Body of pancreas (tissue), 4 donors: ENCODE data around the gene VIPR1. TPM values are rescaled to one million over a fixed set of nuclear protein-coding genes. Genes with fewer than 3 reads are reported as not detected.
A peak's percentile ranks its signal among the peaks of the same experiment; 100 is the strongest.

Source experiments
- ATAC-seq: fragments of 150-250 bp; one replicate; pipeline ENCODE4 v1.9.1; 2016
- DNase-seq, 4 donors: peaks; one replicate each; pipeline ENCODE4 v3.0.0-alpha.2; 2019
- H3K27ac ChIP-seq, 4 donors: fragments of 200-600 bp; sonication (generic); 1 replicate in 3 of 4; 2 replicates in 1 of 4; pipeline versions ENCODE4 v1.5.1 to v1.6.1; 2016 to 2019; ENCODE audit warnings: mild to moderate bottlenecking in 1 of 4, mixed read lengths in 1 of 4, moderate library complexity in 1 of 4
- H3K27me3 ChIP-seq, 2 donors: fragments of 200-600 bp; sonication (generic); one replicate each; pipeline ENCODE4 v1.6.0; 2016; ENCODE audit warnings: mild to moderate bottlenecking in 1 of 2
- H3K36me3 ChIP-seq, 2 donors: fragments of 200-600 bp; sonication (generic); replicated peaks in 1 of 2; 2 replicates each; pipeline ENCODE4 v1.5.1; 2016; ENCODE audit warnings: low read depth in 2 of 2; ENCODE audit not compliant: insufficient read depth in 1 of 2
- H3K4me1 ChIP-seq: fragments of 200-600 bp; sonication (generic); one replicate; pipeline ENCODE4 v1.6.0; 2016
- H3K4me3 ChIP-seq, 2 donors: fragments of 200-600 bp; sonication (generic); 1 replicate in 1 of 2; 2 replicates in 1 of 2; pipeline ENCODE4 v1.5.1; 2016 to 2019
- H3K9me3 ChIP-seq, 3 donors: fragments of 200-600 bp; sonication (generic); 1 replicate in 2 of 3; 2 replicates in 1 of 3; pipeline ENCODE4 v1.5.1; 2016
- POLR2A ChIP-seq, 3 donors: fragments of 450-650 bp; IDR thresholded peaks; one replicate each; pipeline ENCODE4 v1.6.1; 2016; ENCODE audit warnings: antibody characterized with exemption in 3 of 3, mild to moderate bottlenecking in 2 of 3
- WGBS, 2 donors: methylation state at CpG; one replicate each; pipeline ENCODE4 v1.1.5; 2017; 5-methylcytosine and 5-hydroxymethylcytosine counted together
- intact Hi-C: fragments of 100-400 bp; cut with DNase I; formaldehyde crosslinking; loops from one replicate; pipeline ENCODE4 v1.15.1; 2023
- total RNA-seq, 2 donors: library from RNA; depleted of rRNA; stranded (reverse); fragments of >200 nt; gene quantifications; one replicate each; pipeline ENCODE4 v1.1.0, GENCODE V29; 2016
- TF ChIP-seq, protein P1 (sequence below), 7 experiments: fragments of 450-650 bp in 4 of 7; fragments of 200-600 bp in 3 of 7; sonication (generic) in 3 of 7; IDR thresholded peaks; one replicate each; pipeline ENCODE4 v1.5.1; 2016 to 2019; ENCODE audit warnings: antibody characterized with exemption in 7 of 7

The VIPR1 gene, protein sequence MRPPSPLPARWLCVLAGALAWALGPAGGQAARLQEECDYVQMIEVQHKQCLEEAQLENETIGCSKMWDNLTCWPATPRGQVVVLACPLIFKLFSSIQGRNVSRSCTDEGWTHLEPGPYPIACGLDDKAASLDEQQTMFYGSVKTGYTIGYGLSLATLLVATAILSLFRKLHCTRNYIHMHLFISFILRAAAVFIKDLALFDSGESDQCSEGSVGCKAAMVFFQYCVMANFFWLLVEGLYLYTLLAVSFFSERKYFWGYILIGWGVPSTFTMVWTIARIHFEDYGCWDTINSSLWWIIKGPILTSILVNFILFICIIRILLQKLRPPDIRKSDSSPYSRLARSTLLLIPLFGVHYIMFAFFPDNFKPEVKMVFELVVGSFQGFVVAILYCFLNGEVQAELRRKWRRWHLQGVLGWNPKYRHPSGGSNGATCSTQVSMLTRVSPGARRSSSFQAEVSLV
- 10 to 100 TPM in 1 of 2 donors, under 1 TPM in 1; 0.99 to 10.6 TPM for total RNA-seq

DNA sequence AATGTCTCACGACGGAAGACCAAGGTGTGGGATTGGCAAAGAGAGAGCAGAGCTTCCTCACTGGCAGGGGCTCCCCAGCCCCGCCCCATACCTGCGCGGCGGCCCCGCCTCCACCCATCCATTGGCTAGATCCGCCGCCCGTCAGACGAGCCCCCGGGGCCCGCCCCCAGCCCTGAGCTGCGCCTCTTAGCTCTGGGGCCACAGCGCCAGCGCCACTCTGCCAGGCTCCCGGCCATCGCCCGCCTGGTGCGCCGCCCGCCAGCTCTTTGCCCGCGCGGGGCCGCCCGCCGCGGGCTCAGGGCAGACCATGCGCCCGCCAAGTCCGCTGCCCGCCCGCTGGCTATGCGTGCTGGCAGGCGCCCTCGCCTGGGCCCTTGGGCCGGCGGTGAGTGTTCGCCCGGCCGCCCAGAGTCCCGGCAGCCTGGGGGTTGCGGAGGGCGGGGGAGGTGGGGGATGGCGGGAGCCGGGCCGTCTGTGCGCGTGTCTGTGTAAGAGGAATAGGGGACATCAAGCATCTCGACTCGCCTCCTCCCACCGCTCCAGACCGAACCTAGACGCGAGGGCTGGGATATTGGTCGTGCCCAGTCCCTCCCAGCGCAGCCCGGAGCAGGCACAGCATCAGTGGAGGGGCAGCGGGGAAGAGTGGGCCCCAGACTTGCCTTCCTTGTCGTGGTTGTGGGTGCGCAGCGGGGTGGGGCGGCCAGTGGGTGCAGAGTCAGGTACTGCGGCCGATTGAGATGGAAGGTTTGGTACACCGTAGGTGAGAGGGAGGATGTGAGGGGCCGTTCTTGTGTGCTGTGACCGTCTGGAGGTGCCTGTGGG is at the start of gene VIPR1:
Gene VIPR1 (plus strand): TSS at position 215 of the 822 bp plus-strand sequence. CDS start 93 bp downstream, at position 308.
- peak in 2 of 3 donors; percentile 19 to 44 for TF ChIP-seq POLR2A (IDR thresholded peaks at IDR 0.05)
- TF ChIP-seq, protein P1, sequence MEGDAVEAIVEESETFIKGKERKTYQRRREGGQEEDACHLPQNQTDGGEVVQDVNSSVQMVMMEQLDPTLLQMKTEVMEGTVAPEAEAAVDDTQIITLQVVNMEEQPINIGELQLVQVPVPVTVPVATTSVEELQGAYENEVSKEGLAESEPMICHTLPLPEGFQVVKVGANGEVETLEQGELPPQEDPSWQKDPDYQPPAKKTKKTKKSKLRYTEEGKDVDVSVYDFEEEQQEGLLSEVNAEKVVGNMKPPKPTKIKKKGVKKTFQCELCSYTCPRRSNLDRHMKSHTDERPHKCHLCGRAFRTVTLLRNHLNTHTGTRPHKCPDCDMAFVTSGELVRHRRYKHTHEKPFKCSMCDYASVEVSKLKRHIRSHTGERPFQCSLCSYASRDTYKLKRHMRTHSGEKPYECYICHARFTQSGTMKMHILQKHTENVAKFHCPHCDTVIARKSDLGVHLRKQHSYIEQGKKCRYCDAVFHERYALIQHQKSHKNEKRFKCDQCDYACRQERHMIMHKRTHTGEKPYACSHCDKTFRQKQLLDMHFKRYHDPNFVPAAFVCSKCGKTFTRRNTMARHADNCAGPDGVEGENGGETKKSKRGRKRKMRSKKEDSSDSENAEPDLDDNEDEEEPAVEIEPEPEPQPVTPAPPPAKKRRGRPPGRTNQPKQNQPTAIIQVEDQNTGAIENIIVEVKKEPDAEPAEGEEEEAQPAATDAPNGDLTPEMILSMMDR (IDR thresholded peaks at IDR 0.05): peak in 1 of 7 experiments; percentile 11
- peak within 1 kb of the TSS in 1 of 2 donors; percentile 24 for H3K4me3 ChIP-seq
- intact Hi-C loops: loop anchor here (5.0 kb wide), 1 partner anchor 35 kb away; no protein-coding TSS in a partner anchor
- DNase-seq: peak; percentile 91 to 93 (median 92)
- peak; percentile 97 for ATAC-seq
- H3K4me1 ChIP-seq: peaks cover 27% of the 10 kb centered on the region
- H3K27ac ChIP-seq: no peak within 1 kb of the TSS
- peaks cover 0 to 4% of the 10 kb centered on the region in 2 donors for H3K27me3 ChIP-seq
- WGBS, 2 donors: 14 to 42% methylated on average over 14 to 45 of the region's 69 CpGs
- no peaks in the 10 kb centered on the region for H3K9me3 ChIP-seq
- H3K36me3 ChIP-seq: no peaks in the 10 kb centered on the region

- no peak for DNase-seq
- no peak overlapping the region for H3K27ac ChIP-seq
- no peak for TF ChIP-seq POLR2A (IDR thresholded peaks at IDR 0.05)
- TF ChIP-seq, protein P1 (IDR thresholded peaks at IDR 0.05): no peak
- no peaks in the 10 kb centered on the region for H3K9me3 ChIP-seq
- H3K36me3 ChIP-seq: no peaks in the 10 kb centered on the region
- no peak for ATAC-seq
- no peak overlapping the region for H3K4me3 ChIP-seq
- intact Hi-C loops: no loop called here
- H3K4me1 ChIP-seq: no peaks in the 10 kb centered on the region
- no peaks in the 10 kb centered on the region for H3K27me3 ChIP-seq
Observed at GRCh38 chr3:42456211-42456610, 46.2 kb upstream of the VIPR1 start.

DNA sequence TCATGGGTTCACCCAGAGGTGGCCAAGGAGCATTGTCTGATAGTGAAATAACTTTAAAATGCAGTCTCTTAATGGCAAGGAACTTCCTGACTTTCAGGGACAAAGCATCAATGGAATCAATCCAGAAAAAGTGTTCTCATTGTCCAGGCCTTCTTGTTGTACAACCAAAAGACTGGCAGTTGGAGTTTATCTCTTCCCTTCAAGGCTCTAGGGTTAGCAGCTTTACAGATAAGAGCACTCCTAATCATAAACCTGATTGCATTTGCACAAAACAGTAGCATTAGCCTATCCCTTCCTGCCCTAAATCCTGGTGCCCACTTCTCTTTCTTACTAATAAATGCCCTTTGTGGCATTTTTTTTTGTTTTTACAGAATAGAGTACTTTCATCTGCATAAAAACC is 43.3 kb upstream of the VIPR1 start:
- Histone ChIP-seq H3K9me3 (no peaks in the 10 kb centered on the region), H3K27me3 (no peaks in the 10 kb centered on the region), H3K27ac (no peak overlapping the region), H3K4me3 (no peak overlapping the region), H3K4me1 (no peaks in the 10 kb centered on the region), H3K36me3 (no peaks in the 10 kb centered on the region)
- TF ChIP-seq, protein P1 (IDR thresholded peaks at IDR 0.05): no peak
- TF ChIP-seq POLR2A (IDR thresholded peaks at IDR 0.05): no peak
- intact Hi-C loops: no loop called here
- no peak for DNase-seq
- ATAC-seq: no peak

DNA sequence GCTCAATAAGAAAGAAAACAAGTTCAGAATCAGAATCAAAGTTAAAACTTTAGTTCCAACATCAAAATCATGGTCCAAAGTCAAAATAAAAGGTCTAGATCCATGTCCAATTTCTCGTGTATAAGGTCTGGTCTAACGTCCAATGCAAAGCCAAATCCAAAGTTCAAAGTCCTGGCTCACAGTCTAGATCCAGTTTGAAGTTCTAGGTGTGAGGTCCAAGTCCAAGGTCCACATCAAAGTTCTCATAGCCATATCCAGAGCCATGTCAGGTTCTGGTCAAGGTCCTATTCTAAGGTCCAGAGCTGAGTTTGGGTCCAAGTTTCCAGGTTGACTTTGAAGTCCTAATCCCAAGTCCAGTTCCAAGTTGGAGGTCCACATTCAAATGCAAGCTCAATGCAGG is 40.7 kb upstream of the VIPR1 start:
- H3K27ac ChIP-seq: no peak overlapping the region
- H3K9me3 ChIP-seq: no peaks in the 10 kb centered on the region
- H3K27me3 ChIP-seq: no peaks in the 10 kb centered on the region
- TF ChIP-seq, protein P1 (IDR thresholded peaks at IDR 0.05): no peak
- TF ChIP-seq POLR2A (IDR thresholded peaks at IDR 0.05): no peak
- WGBS, 2 donors: 65 to 76% methylated on average over 2 of the region's 2 CpGs
- ATAC-seq (no peak), DNase-seq (no peak)
- intact Hi-C loops: no loop called here
- H3K4me3 ChIP-seq: no peak overlapping the region
- no peaks in the 10 kb centered on the region for H3K4me1 ChIP-seq
- H3K36me3 ChIP-seq: no peaks in the 10 kb centered on the region
